GM12878 (cell line): ENCODE measurements around the gene GTF2IRD1.

ENCODE experiments used
- CTCF ChIP-seq, 3 experiments: IDR thresholded peaks in 2 of 3; conservative IDR thresholded peaks in 1 of 3; 2 replicates each; pipeline ENCODE4 v1.5.1; 2011; ENCODE audit warnings: low read depth in 3 of 3, low read length in 3 of 3, mild to moderate bottlenecking in 3 of 3, control low read depth in 2 of 3, moderate library complexity in 2 of 3, inconsistent platforms in 1 of 3, mixed read lengths in 1 of 3; ENCODE audit not compliant: control insufficient read depth in 2 of 3, insufficient read depth in 1 of 3; ENCODE audit errors: extremely low read depth in 1 of 3
- KDM1A ChIP-seq: fragments of 200-600 bp; sonication (generic); IDR thresholded peaks from 2 replicates; pipeline ENCODE4 v1.6.1; 2016; ENCODE audit warnings: borderline replicate concordance
- POLR2A ChIP-seq: IDR thresholded peaks from 2 replicates; pipeline ENCODE4 v1.6.1; 2011; ENCODE audit warnings: low read depth, mild to moderate bottlenecking, low read length
- RBBP5 ChIP-seq: fragments of 200-600 bp; sonication (generic); conservative IDR thresholded peaks from 2 replicates; pipeline ENCODE4 v1.6.1; 2016

DNA sequence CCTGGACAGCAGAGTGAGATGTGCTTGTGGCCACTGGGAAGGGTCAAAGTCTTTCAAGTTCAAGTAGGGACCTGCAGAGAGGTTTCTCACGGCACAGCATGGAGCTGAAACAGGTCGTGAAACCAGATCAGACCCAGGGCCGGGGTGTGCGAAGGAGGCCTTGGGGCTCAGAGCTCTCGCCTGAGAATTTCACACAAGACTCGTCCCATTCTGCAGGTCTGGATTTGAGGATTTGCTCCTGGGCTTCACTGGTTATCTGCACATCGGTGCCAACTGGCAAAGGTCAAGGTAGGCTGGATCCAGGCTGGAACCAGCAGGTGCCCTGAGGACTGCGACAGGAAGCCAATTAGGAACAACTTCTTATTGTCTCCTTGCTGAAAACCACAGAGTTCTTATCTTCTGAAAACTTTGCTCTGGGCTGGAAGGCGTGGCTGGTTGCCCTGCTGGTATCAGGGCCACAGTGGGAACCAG, 179.8 kb downstream of the GTF2IRD1 start:
- TF ChIP-seq KDM1A (no peak), CTCF (IDR thresholded peaks at IDR 0.05 in 2 of 3, conservative IDR thresholded peaks at IDR 0.05 in 1 of 3; ENCODE audit: control insufficient read depth in 2 of 3, extremely low read depth in 1 of 3, insufficient read depth in 1 of 3, low read depth in 3 of 3, low read length in 3 of 3) (no peak), POLR2A (no peak), RBBP5 (no peak)
